ENCODE data around the gene TAS2R5.
"Not testable (repeated sequence)": the region's sequence is repeated elsewhere in the genome, so short reads cannot be mapped to it uniquely, and the experiment has no call there.

The TAS2R5 gene

GRCh38 chr7:141789917-141790316, at the start of gene TAS2R5:
TAS2R5 (plus strand) TSS chr7:141790217; CDS start chr7:141790362, 145 bp downstream.
- H3K4me3 ChIP-seq (ENCODE audit: control insufficient read depth, low read depth, low read length) = no peak within 1 kb of the TSS
- TF ChIP-seq CTCF (IDR thresholded peaks at IDR 0.05; ENCODE audit: control insufficient read depth, insufficient read depth, low read depth, low read length, missing control alignments) = no peak
- no peak for DNase-seq (ENCODE audit: low read depth)

- TF ChIP-seq CTCF (IDR thresholded peaks at IDR 0.05; ENCODE audit: control insufficient read depth, insufficient read depth, low read depth, low read length, missing control alignments) = no peak
- H3K4me3 ChIP-seq (ENCODE audit: control insufficient read depth, low read depth, low read length) = no peak overlapping the region
- DNase-seq (ENCODE audit: low read depth) = no peak
Measured at GRCh38 chr7:141742229-141742628, 47.8 kb upstream of the TAS2R5 start.

- DNase-seq (ENCODE audit: low read depth) = no peak
- H3K4me3 ChIP-seq (ENCODE audit: control insufficient read depth, low read depth, low read length) = no peak overlapping the region
- TF ChIP-seq CTCF (IDR thresholded peaks at IDR 0.05; ENCODE audit: control insufficient read depth, insufficient read depth, low read depth, low read length, missing control alignments) = no peak
Measured at GRCh38 chr7:141744131-141744530, 45.9 kb upstream of the TAS2R5 start.

- no peak overlapping the region for H3K4me3 ChIP-seq (ENCODE audit: control insufficient read depth, low read depth, low read length)
- TF ChIP-seq CTCF (IDR thresholded peaks at IDR 0.05; ENCODE audit: control insufficient read depth, insufficient read depth, low read depth, low read length, missing control alignments) = no peak
- no peak for DNase-seq (ENCODE audit: low read depth)
Measured at GRCh38 chr7:141748396-141748795, 41.6 kb upstream of the TAS2R5 start.

GRCh38 chr7:141751904-141752303, 38.1 kb upstream of the TAS2R5 start:
- H3K4me3 ChIP-seq (ENCODE audit: control insufficient read depth, low read depth, low read length); DNase-seq (ENCODE audit: low read depth): not testable (repeated sequence)

GRCh38 chr7:141752634-141753033, 37.4 kb upstream of the TAS2R5 start:
- DNase-seq (ENCODE audit: low read depth) = no peak

GRCh38 chr7:141754939-141755338, 35.1 kb upstream of the TAS2R5 start:
- peak; percentile 42 for TF ChIP-seq CTCF (IDR thresholded peaks at IDR 0.05; ENCODE audit: control insufficient read depth, insufficient read depth, low read depth, low read length, missing control alignments)
- H3K4me3 ChIP-seq (ENCODE audit: control insufficient read depth, low read depth, low read length) = no peak overlapping the region
- no peak for DNase-seq (ENCODE audit: low read depth)

More at GRCh38 chr7:141752634-141753033, 37.4 kb upstream of the TAS2R5 start:
- no peak overlapping the region for H3K4me3 ChIP-seq (ENCODE audit: control insufficient read depth, low read depth, low read length)
- peak; percentile 16 for TF ChIP-seq CTCF (IDR thresholded peaks at IDR 0.05; ENCODE audit: control insufficient read depth, insufficient read depth, low read depth, low read length, missing control alignments)

Measured in AG09309 (cell line).